ENCODE measurements around the gene FBXO48. TPM values are rescaled to one million over a fixed set of nuclear protein-coding genes. Genes with fewer than 3 reads are reported as not detected.

FBXO48 gene
- total and polyA plus RNA-seq, 2 of the 8 experiments (the other 6 are each of a cell fraction or from before 2014, with no cell fraction given), result 1.1 to 1.5 TPM

GRCh38 chr2:68469935-68470334, 2.8 kb upstream of the FBXO48 start:
- CTCF ChIA-PET (ENCODE audit: partially characterized antibody), result no interaction called here
- H2AFZ ChIP-seq (ENCODE audit: low read length), result no peak overlapping the region
- no peaks in the 10 kb centered on the region for H3K27me3 ChIP-seq (replicated peaks in 1 of 4; ENCODE audit: control insufficient read depth in 3 of 4, extremely low read depth in 1 of 4, insufficient read depth in 3 of 4, low read length in 3 of 4)
- H4K8ac ChIP-seq (ENCODE audit: extremely low read depth, insufficient read depth, low read length), result no peak overlapping the region
- POLR2A ChIA-PET (ENCODE audit: partially characterized antibody), result no interaction called here
- no peak overlapping the region for H3K9ac ChIP-seq (replicated peaks in 1 of 4; ENCODE audit: extremely low read depth in 1 of 4, low read depth in 3 of 4, low read length in 3 of 4)
- H3K9me3 ChIP-seq (ENCODE audit: insufficient read depth in 2 of 2, low read depth in 1 of 2, low read length in 1 of 2), result no peaks in the 10 kb centered on the region
- H4K20me1 ChIP-seq (replicated peaks in 1 of 2; ENCODE audit: control insufficient read depth in 1 of 2, insufficient read depth in 2 of 2, low read length in 2 of 2), result peaks cover 0 to 1% of the 10 kb centered on the region in 2 experiments
- no peak overlapping the region for H2BK15ac ChIP-seq (ENCODE audit: low read length)
- TF ChIP-seq RAD21 (IDR thresholded peaks at IDR 0.05 in 1 of 2, conservative IDR thresholded peaks at IDR 0.05 in 1 of 2; ENCODE audit: low read depth in 2 of 2, low read length in 2 of 2), result no peak
- no peak for TF ChIP-seq NRF1 (IDR thresholded peaks at IDR 0.05; ENCODE audit: low read depth, low read length)
- no peak for TF ChIP-seq POU5F1 (IDR thresholded peaks at IDR 0.05; ENCODE audit: low read depth, low read length)
- TF ChIP-seq CREB1 (IDR thresholded peaks at IDR 0.05), result no peak
- TF ChIP-seq SP2 (IDR thresholded peaks at IDR 0.05; ENCODE audit: low read length), result no peak
- TF ChIP-seq, protein P1, sequence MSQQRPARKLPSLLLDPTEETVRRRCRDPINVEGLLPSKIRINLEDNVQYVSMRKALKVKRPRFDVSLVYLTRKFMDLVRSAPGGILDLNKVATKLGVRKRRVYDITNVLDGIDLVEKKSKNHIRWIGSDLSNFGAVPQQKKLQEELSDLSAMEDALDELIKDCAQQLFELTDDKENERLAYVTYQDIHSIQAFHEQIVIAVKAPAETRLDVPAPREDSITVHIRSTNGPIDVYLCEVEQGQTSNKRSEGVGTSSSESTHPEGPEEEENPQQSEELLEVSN (IDR thresholded peaks at IDR 0.05), result no peak
- TF ChIP-seq, protein P2, sequence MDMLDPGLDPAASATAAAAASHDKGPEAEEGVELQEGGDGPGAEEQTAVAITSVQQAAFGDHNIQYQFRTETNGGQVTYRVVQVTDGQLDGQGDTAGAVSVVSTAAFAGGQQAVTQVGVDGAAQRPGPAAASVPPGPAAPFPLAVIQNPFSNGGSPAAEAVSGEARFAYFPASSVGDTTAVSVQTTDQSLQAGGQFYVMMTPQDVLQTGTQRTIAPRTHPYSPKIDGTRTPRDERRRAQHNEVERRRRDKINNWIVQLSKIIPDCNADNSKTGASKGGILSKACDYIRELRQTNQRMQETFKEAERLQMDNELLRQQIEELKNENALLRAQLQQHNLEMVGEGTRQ (IDR thresholded peaks at IDR 0.05; ENCODE audit: low read length), result no peak
- no peak overlapping the region for H3K56ac ChIP-seq (replicated peaks; ENCODE audit: insufficient read length, low read depth, low read length)
- 87% methylated on average over 1 of the region's 1 CpG; no CpG with 5 or more reads in 1 of the 2 experiments for WGBS, 2 experiments (ENCODE audit: extremely low coverage in 1 of 2, insufficient coverage in 1 of 2, insufficient read length in 1 of 2, insufficient replicate concordance in 2 of 2, low coverage in 1 of 2, low lambda C conversion rate in 2 of 2, missing lambda C conversion rate in 1 of 2)
- no peak overlapping the region for H2BK12ac ChIP-seq (ENCODE audit: low read depth, low read length)
- no peak overlapping the region for H2AK5ac ChIP-seq (ENCODE audit: low read depth, low read length)
- H4K91ac ChIP-seq (replicated peaks; ENCODE audit: insufficient read length, low read length), result no peak overlapping the region
- H3K14ac ChIP-seq (ENCODE audit: insufficient read length), result no peak overlapping the region
- no peak overlapping the region for H3K23ac ChIP-seq (ENCODE audit: insufficient read length)
- no peaks in the 10 kb centered on the region for H3K36me3 ChIP-seq (ENCODE audit: control insufficient read depth in 2 of 4, insufficient read depth in 4 of 4, low read length in 3 of 4)
- no peak overlapping the region for H3K18ac ChIP-seq (ENCODE audit: extremely low read depth, low read length)
- no peak overlapping the region for H3K27ac ChIP-seq (ENCODE audit: low read depth, low read length)
- peaks cover 2% of the 10 kb centered on the region; the same call in 1 of the 2 replicates for H3K23me2 ChIP-seq (ENCODE audit: low read depth, low read length)
- H3K4me1 ChIP-seq (replicated peaks in 1 of 4; ENCODE audit: control insufficient read depth in 3 of 4, insufficient read depth in 4 of 4, low read length in 3 of 4), result no peaks in the 10 kb centered on the region; a peak in 1 of 7 replicates
- H4K5ac ChIP-seq (ENCODE audit: insufficient read length, low read depth, low read length), result no peak overlapping the region
- no peak overlapping the region for H2BK120ac ChIP-seq (replicated peaks; ENCODE audit: low read depth, low read length)
- H3K79me2 ChIP-seq (ENCODE audit: control insufficient read depth in 1 of 2, insufficient read depth in 2 of 2, low read length in 2 of 2), result peaks cover 0 to 8% of the 10 kb centered on the region in 2 experiments; a peak in 1 of 4 replicates
- no peak for DNase-seq (ENCODE audit: low read depth in 1 of 2, low spot score in 2 of 2)
- H3K4me2 ChIP-seq (ENCODE audit: insufficient read depth in 1 of 2, low read depth in 2 of 2, low read length in 2 of 2), result no peak overlapping the region
- no peak overlapping the region for H2BK20ac ChIP-seq (ENCODE audit: low read length)
- FAIRE-seq, result no peak
- no peak overlapping the region for H2BK5ac ChIP-seq (ENCODE audit: low read depth, low read length)
- H3K4me3 ChIP-seq (ENCODE audit: extremely low read depth in 1 of 4, insufficient read depth in 2 of 4, low read depth in 3 of 4, low read length in 4 of 4), result no peak overlapping the region
- no peak overlapping the region for H3K4ac ChIP-seq (replicated peaks; ENCODE audit: insufficient read length, low read depth, low read length)
- H3K79me1 ChIP-seq (ENCODE audit: low read depth, low read length), result no peaks in the 10 kb centered on the region
